Left kidney (tissue), 2 donors: ENCODE data around the gene SGSH. TPM values are rescaled to one million over a fixed set of nuclear protein-coding genes. Genes with fewer than 3 reads are reported as not detected.

Experiments used
- DNase-seq: peaks from one replicate; pipeline ENCODE4 v3.0.0-alpha.2; 2013
- polyA plus RNA-seq: library from polyadenylated mRNA; unstranded; fragments of 120-200 nt; gene quantifications from one replicate; pipeline ENCODE4 v1.2.1, GENCODE V29; 2013; ENCODE audit not compliant: insufficient read length

Gene SGSH
- polyA plus RNA-seq, 1 donor, result 41.8 TPM

- no peak for DNase-seq
These were observed 34.2 kb downstream of the SGSH start for GRCh38 chr17:80185968-80186367.

GRCh38 chr17:80184423-80184714, 35.8 kb downstream of the SGSH start:
- DNase-seq, result no peak

- no peak for DNase-seq
These were observed 36.3 kb downstream of the SGSH start for GRCh38 chr17:80183581-80184422.

GRCh38 chr17:80182845-80183223, 37.3 kb downstream of the SGSH start:
- DNase-seq, result no peak

- DNase-seq, result no peak
These were observed 37.9 kb downstream of the SGSH start for GRCh38 chr17:80182118-80182844.

- DNase-seq, result no peak
These were observed 38.7 kb downstream of the SGSH start for GRCh38 chr17:80181431-80181830.

- DNase-seq, result no peak
These were observed 39.9 kb downstream of the SGSH start for GRCh38 chr17:80180192-80180591.

GRCh38 chr17:80177986-80178595, 42.0 kb downstream of the SGSH start:
- DNase-seq, result no peak

- no peak for DNase-seq
These were observed 43.4 kb downstream of the SGSH start for GRCh38 chr17:80176757-80177156.

GRCh38 chr17:80173916-80174315, 46.2 kb downstream of the SGSH start:
- no peak for DNase-seq

- no peak for DNase-seq
These were observed 47.0 kb downstream of the SGSH start for GRCh38 chr17:80173126-80173525.

GRCh38 chr17:80171681-80172080, 48.5 kb downstream of the SGSH start:
- no peak for DNase-seq

- no peak for DNase-seq
These were observed 50.2 kb downstream of the SGSH start, which contains the start of gene CARD14 for GRCh38 chr17:80169784-80170500. TSS of gene CARD14 (plus strand) at chr17:80170030. CDS start at chr17:80181439, 11,409 bp downstream.

GRCh38 chr17:80169107-80169506, 51.0 kb downstream of the SGSH start:
- no peak for DNase-seq

GRCh38 chr17:80168371-80168770, 51.8 kb downstream of the SGSH start:
- no peak for DNase-seq

GRCh38 chr17:80166446-80166845, 53.7 kb downstream of the SGSH start:
- no peak for DNase-seq

GRCh38 chr17:80164185-80164584, 55.9 kb downstream of the SGSH start:
- no peak for DNase-seq

- DNase-seq, result no peak
These were observed 56.8 kb downstream of the SGSH start for GRCh38 chr17:80163336-80163735.

GRCh38 chr17:80160536-80160935, 59.6 kb downstream of the SGSH start:
- no peak for DNase-seq
